ENCODE results near the gene HIPK2.
"Not testable (repeated sequence)": the region's sequence is repeated elsewhere in the genome, so short reads cannot be mapped to it uniquely, and the experiment has no call there.

The HIPK2 gene

GRCh38 chr7:139559364-139560105 lies 218.3 kb downstream of the HIPK2 start:
- Histone ChIP-seq H3K4me1 (peaks cover 13 to 22% (median 16%) of the 10 kb centered on the region in 10 experiments), H3K27ac (no peak overlapping the region), H3K27me3 (no peaks in the 10 kb centered on the region), H3K9ac (no peak overlapping the region), H4K20me1 (no peaks in the 10 kb centered on the region), H3K9me3 (replicated peaks in 1 of 11) (peaks cover 0 to 17% (median 7%) of the 10 kb centered on the region in 11 experiments; a peak in 10 of 22 replicates), H3K4me3 (no peak overlapping the region), H3K36me3 (peaks cover 0 to 31% (median 10%) of the 10 kb centered on the region in 11 experiments; a peak in 11 of 22 replicates), H3K4me2 (no peak overlapping the region)
- no peak for TF ChIP-seq Cebpa-rat (IDR thresholded peaks at IDR 0.05)

GRCh38 chr7:139557857-139558581 lies 219.8 kb downstream of the HIPK2 start:
- peaks cover 5 to 9% (median 7%) of the 10 kb centered on the region in 10 experiments; a peak in 19 of 20 replicates for H3K4me1 ChIP-seq
- H3K36me3 ChIP-seq, result peaks cover 0 to 19% (median 7%) of the 10 kb centered on the region in 11 experiments; a peak in 9 of 22 replicates
- no peaks in the 10 kb centered on the region for H4K20me1 ChIP-seq
- no peaks in the 10 kb centered on the region for H3K27me3 ChIP-seq
- no peak overlapping the region for H3K9ac ChIP-seq
- H3K9me3 ChIP-seq (replicated peaks in 1 of 11), result peaks cover 0 to 22% (median 7%) of the 10 kb centered on the region in 11 experiments; a peak in 10 of 22 replicates
- no peak for TF ChIP-seq Cebpa-rat (IDR thresholded peaks at IDR 0.05)
- no peak overlapping the region for H3K27ac ChIP-seq
- H3K4me2 ChIP-seq, result 0 out of 22 replicates have a peak overlapping the region, but pooled peaks of 1 of the 11 experiments have one; percentile 7
- H3K4me3 ChIP-seq, result no peak overlapping the region

GRCh38 chr7:139553991-139554700 lies 223.7 kb downstream of the HIPK2 start:
- H3K4me3 ChIP-seq, H3K27me3 ChIP-seq, H3K27ac ChIP-seq, H3K36me3 ChIP-seq, H3K9ac ChIP-seq, H3K4me2 ChIP-seq, H3K4me1 ChIP-seq, H4K20me1 ChIP-seq: not testable (repeated sequence)
- peaks cover 0 to 12% (median 7%) of the 10 kb centered on the region in 11 experiments; a peak in 5 of 22 replicates for H3K9me3 ChIP-seq (replicated peaks in 1 of 11)

- H3K9ac ChIP-seq, result no peak overlapping the region
Measured at GRCh38 chr7:139548302-139549028, 229.3 kb downstream of the HIPK2 start.

GRCh38 chr7:139544645-139545044 lies 233.2 kb downstream of the HIPK2 start:
- Histone ChIP-seq H3K4me2 (no peak overlapping the region), H3K36me3 (no peaks in the 10 kb centered on the region), H3K9me3 (replicated peaks in 1 of 11) (no peaks in the 10 kb centered on the region), H3K9ac (no peak overlapping the region), H3K27ac (no peak overlapping the region), H3K4me3 (no peak overlapping the region), H3K4me1 (peaks cover 0 to 22% (median 3%) of the 10 kb centered on the region in 10 experiments; a peak in 10 of 20 replicates), H4K20me1 (no peaks in the 10 kb centered on the region), H3K27me3 (no peaks in the 10 kb centered on the region)
- TF ChIP-seq Cebpa-rat (IDR thresholded peaks at IDR 0.05), result no peak

More at GRCh38 chr7:139548302-139549028, 229.3 kb downstream of the HIPK2 start:
- H3K27me3 ChIP-seq, result no peaks in the 10 kb centered on the region
- H3K4me3 ChIP-seq, result no peak overlapping the region
- H4K20me1 ChIP-seq, result no peaks in the 10 kb centered on the region
- H3K9me3 ChIP-seq (replicated peaks in 1 of 11), result no peaks in the 10 kb centered on the region
- peaks cover 0 to 18% (median 3%) of the 10 kb centered on the region in 10 experiments; a peak in 10 of 20 replicates for H3K4me1 ChIP-seq
- H3K4me2 ChIP-seq, result peak overlapping the region in 2 of 11 experiments; percentile 2 to 47; a peak in 3 of 22 replicates
- H3K36me3 ChIP-seq, result no peaks in the 10 kb centered on the region
- no peak overlapping the region for H3K27ac ChIP-seq
- TF ChIP-seq Cebpa-rat (IDR thresholded peaks at IDR 0.05), result no peak

GRCh38 chr7:139543801-139544603 lies 233.8 kb downstream of the HIPK2 start:
- Histone ChIP-seq H4K20me1 (no peaks in the 10 kb centered on the region), H3K27me3 (no peaks in the 10 kb centered on the region), H3K9ac (no peak overlapping the region), H3K9me3 (replicated peaks in 1 of 11) (no peaks in the 10 kb centered on the region), H3K27ac (0 out of 22 replicates have a peak overlapping the region, but pooled peaks of 1 of the 11 experiments have one; percentile 16), H3K4me2 (peak overlapping the region in 5 of 11 experiments; percentile 18 to 69 (median 48); a peak in 7 of 22 replicates), H3K4me3 (no peak overlapping the region), H3K36me3 (no peaks in the 10 kb centered on the region), H3K4me1 (peaks cover 0 to 22% (median 3%) of the 10 kb centered on the region in 10 experiments; a peak in 10 of 20 replicates)
- no peak for TF ChIP-seq Cebpa-rat (IDR thresholded peaks at IDR 0.05)

- Histone ChIP-seq H3K36me3 (no peaks in the 10 kb centered on the region), H3K4me1 (peaks cover 0 to 13% (median 3%) of the 10 kb centered on the region in 10 experiments; a peak in 10 of 20 replicates), H3K9me3 (replicated peaks in 1 of 11) (no peaks in the 10 kb centered on the region), H3K9ac (no peak overlapping the region), H3K27me3 (no peaks in the 10 kb centered on the region), H3K4me3 (no peak overlapping the region), H3K4me2 (no peak overlapping the region), H4K20me1 (no peaks in the 10 kb centered on the region), H3K27ac (no peak overlapping the region)
- TF ChIP-seq Cebpa-rat (IDR thresholded peaks at IDR 0.05), result no peak
Measured at GRCh38 chr7:139542308-139543151, 235.3 kb downstream of the HIPK2 start.

Measured in BLaER1 treated with 17β-estradiol and CSF1 and Interleukin-3, amounts not matched to agents 10 nM and 100 nM (cell line).